NCI-H2227 (cell line): ENCODE results near the gene SYCP3.

Source experiments
- DNase-seq: peaks from one replicate; lab custom pipeline; 2025; ENCODE audit not compliant: unreplicated experiment; lab: John Stamatoyannopoulos, UW

The SYCP3 gene

GRCh38 chr12:101738920-101739665, at the start of gene SYCP3:
Gene SYCP3 (minus strand): TSS chr12:101739462. CDS start chr12:101737935, 1,527 bp downstream.
- no peak for DNase-seq

GRCh38 chr12:101785671-101786070, 46.4 kb upstream of the SYCP3 start:
- no peak for DNase-seq

GRCh38 chr12:101784376-101784775, 45.1 kb upstream of the SYCP3 start:
- no peak for DNase-seq

- no peak for DNase-seq
Measured at GRCh38 chr12:101783838-101784237, 44.6 kb upstream of the SYCP3 start.

- no peak for DNase-seq
Measured at GRCh38 chr12:101783150-101783549, 43.9 kb upstream of the SYCP3 start.

- DNase-seq, result no peak
Measured at GRCh38 chr12:101782273-101782731, 43.0 kb upstream of the SYCP3 start.

- no peak for DNase-seq
Measured at GRCh38 chr12:101781834-101782233, 42.6 kb upstream of the SYCP3 start.

- DNase-seq, result no peak
Measured at GRCh38 chr12:101780599-101780998, 41.3 kb upstream of the SYCP3 start.

- no peak for DNase-seq
Measured at GRCh38 chr12:101779626-101780025, 40.4 kb upstream of the SYCP3 start.

- DNase-seq, result no peak
Measured at GRCh38 chr12:101779200-101779599, 39.9 kb upstream of the SYCP3 start.

- no peak for DNase-seq
Measured at GRCh38 chr12:101777978-101778377, 38.7 kb upstream of the SYCP3 start.

- DNase-seq, result no peak
Measured at GRCh38 chr12:101777485-101777884, 38.2 kb upstream of the SYCP3 start.

GRCh38 chr12:101775816-101776215, 36.6 kb upstream of the SYCP3 start:
- no peak for DNase-seq

- peak; percentile 57 for DNase-seq
Measured at GRCh38 chr12:101773650-101774162, 34.4 kb upstream of the SYCP3 start.

GRCh38 chr12:101772012-101772775, 32.9 kb upstream of the SYCP3 start:
- no peak for DNase-seq

GRCh38 chr12:101769865-101770264, 30.6 kb upstream of the SYCP3 start:
- DNase-seq, result no peak

GRCh38 chr12:101768781-101769180, 29.5 kb upstream of the SYCP3 start:
- no peak for DNase-seq

GRCh38 chr12:101767537-101767936, 28.3 kb upstream of the SYCP3 start:
- DNase-seq, result no peak

- DNase-seq, result no peak
Measured at GRCh38 chr12:101764051-101764792, 25.0 kb upstream of the SYCP3 start.

GRCh38 chr12:101763246-101763931, 24.1 kb upstream of the SYCP3 start:
- no peak for DNase-seq

- DNase-seq, result no peak
Measured at GRCh38 chr12:101761781-101762180, 22.5 kb upstream of the SYCP3 start.
